Measurements from ENCODE around the gene RBM46.

- TF ChIP-seq CTCF (IDR thresholded peaks at IDR 0.05; ENCODE audit: low read depth, low read length, poor library complexity, severe bottlenecking) = no peak
- TF ChIP-seq EZH2phosphoT487 (IDR thresholded peaks at IDR 0.05; ENCODE audit: borderline replicate concordance, low read length) = no peak
Measured at GRCh38 chr4:154741131-154741665, 39.9 kb upstream of the RBM46 start.

Data from DOHH2 (cell line).